GM18511 (cell line): ENCODE measurements around the gene CNTFR.

Source experiments
- ATAC-seq: cut with Tn5 transposase; IDR thresholded peaks from one replicate; pipeline ENCODE4 v1.9.1; 2021; ENCODE audit warnings: mild to moderate bottlenecking, moderate library complexity; ENCODE audit not compliant: unreplicated experiment

CNTFR gene

DNA sequence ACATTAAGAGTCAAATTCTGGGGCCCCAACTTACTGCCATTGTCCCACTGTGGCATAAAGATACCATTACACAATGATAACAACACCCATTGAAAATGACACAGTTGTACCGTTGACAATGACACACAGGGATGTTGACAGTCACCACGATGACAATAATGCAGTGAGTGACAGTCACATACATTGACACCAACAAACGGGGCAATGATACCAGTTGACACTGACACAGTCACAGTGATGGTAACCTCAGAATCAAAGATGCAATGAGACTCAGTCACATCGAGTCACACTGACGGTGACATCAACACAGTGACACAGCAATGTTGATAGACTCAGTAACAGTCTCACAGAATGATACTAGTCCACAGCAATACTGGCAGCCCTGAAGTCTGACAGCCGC is 16.9 kb downstream of the CNTFR start:
- ATAC-seq, result no peak

GRCh38 chr9:34572092-34572491 is 17.4 kb downstream of the CNTFR start:
- no peak for ATAC-seq

DNA sequence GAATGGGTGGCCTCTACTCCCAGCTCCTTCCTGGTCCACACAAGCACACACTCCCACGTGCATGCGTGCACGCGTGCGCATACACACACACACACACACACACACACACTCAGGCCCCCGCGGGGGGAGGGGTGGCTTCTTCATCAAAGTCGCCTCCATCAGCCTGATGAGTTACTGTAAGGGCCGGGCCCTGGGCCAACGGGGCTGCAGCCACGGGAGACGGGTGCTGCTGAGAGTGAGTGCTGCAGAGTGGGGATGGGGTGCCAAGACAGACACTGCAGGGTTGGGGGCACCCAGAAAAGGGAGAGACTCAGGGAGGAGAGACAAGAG is 18.1 kb downstream of the CNTFR start:
- no peak for ATAC-seq

- no peak for ATAC-seq
These were observed 18.6 kb downstream of the CNTFR start for GRCh38 chr9:34570809-34571480.

DNA sequence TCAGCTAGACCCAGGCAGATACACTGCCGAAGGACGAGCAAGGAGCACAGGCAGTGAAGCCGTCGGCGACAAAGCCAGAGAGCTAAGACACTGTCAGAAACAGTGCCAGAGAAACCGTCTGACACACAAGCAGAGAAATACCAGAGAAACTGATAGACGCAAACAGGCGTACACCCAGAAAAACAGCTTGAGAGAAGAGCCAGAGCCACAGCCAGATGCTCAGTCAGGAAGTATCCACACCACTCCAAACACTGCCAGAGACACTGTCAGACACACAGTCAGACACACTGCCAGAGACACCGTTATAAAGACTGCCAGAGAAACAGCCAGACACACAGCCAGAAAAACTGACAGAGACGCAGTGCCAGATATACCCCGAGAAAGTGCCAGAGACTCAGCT is 19.1 kb downstream of the CNTFR start:
- ATAC-seq, result no peak

GRCh38 chr9:34568774-34569173 is 20.8 kb downstream of the CNTFR start:
- no peak for ATAC-seq

GRCh38 chr9:34568133-34568532 is 21.4 kb downstream of the CNTFR start:
- ATAC-seq, result no peak

DNA sequence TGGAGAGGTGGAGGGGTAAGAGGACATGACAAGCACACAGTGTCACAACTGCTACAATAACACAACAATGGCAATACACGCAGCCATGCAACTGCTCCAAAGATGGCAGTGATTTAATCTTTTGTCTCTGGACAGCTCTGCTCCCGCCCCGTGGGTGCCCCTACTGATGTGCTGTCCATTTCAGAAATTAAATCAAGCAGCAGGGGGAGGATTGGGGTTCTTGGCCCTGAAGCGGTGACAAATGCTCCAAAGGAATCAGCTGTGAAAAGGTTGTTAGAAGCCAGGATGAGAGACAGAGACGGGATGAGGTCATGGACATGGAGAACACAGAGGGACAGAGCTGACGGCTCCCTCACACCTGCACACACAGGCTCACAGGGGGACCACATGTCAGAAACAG is 22.6 kb downstream of the CNTFR start:
- no peak for ATAC-seq

- ATAC-seq, result no peak
These were observed 23.2 kb downstream of the CNTFR start for GRCh38 chr9:34566322-34566721.

DNA sequence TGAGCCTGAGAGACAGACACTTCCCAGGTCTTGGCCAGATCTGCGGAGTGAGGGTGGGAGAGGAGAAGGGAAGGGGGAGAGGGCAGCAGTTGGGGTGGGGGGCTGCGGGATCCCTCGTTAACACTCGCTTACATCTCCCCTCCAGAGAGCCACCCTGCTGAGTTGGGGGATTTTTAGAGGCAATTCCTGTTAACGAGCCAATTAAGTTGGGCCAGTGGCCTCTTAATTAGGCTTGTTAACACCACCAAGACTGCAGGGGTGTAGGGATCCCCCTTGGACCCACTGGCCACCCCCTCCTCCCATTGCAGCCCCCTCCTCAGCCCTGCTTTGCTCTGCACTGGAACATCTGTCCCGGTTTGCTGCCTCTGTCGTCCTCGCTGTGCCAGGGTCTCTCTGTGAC is 23.7 kb downstream of the CNTFR start:
- no peak for ATAC-seq

GRCh38 chr9:34564617-34565016 is 24.9 kb downstream of the CNTFR start:
- no peak for ATAC-seq

DNA sequence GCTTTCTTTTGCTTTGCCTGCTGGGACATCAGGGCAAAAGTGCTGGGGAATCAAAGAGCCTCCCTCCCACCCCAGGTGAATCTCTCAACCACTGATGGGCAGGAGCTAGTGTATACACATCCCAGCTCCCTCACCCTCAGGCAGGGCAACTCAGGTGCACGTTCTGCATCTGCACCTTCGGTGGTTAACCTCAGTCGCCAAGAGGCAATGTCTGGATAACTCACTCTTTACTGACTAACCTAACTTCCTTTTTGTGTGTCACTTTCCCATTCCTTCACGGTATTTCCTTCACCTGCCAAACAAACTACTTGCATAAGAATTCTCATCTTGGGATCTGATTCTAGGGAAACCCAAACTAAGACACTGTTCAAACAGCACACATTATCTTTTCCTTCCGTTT is 26.3 kb downstream of the CNTFR start:
- ATAC-seq, result no peak

- no peak for ATAC-seq
These were observed 27.3 kb downstream of the CNTFR start for GRCh38 chr9:34562135-34562745.

DNA sequence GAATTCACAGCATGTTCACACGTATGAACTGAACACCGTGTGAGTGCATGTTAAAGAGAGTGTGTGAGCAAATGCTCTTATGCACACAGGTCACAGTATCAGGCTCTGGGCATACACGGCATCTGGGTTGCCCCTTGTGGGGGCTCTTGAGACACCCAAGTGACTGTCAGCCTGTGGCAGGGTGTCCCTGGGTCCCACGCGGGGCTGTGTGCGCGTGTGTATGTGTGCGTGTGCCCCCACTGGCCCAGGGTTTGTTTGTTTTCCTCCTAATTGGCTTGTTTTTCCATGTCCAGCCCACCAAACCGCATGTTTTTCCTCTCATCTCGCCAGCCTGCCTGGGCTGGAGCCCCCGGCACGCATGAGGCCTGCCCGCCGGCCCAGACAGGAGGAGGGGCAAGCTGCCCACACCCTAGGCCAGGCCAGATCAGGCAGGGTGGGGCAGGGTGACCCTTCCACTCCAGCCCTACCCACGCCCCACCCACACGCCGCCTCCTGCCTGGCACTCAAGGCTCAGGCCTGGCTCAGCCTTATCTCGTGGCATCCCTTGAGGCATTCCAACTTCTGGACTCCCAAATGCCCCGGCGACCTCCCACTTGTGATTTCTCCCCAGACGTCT is 28.8 kb downstream of the CNTFR start:
- ATAC-seq, result no peak

DNA sequence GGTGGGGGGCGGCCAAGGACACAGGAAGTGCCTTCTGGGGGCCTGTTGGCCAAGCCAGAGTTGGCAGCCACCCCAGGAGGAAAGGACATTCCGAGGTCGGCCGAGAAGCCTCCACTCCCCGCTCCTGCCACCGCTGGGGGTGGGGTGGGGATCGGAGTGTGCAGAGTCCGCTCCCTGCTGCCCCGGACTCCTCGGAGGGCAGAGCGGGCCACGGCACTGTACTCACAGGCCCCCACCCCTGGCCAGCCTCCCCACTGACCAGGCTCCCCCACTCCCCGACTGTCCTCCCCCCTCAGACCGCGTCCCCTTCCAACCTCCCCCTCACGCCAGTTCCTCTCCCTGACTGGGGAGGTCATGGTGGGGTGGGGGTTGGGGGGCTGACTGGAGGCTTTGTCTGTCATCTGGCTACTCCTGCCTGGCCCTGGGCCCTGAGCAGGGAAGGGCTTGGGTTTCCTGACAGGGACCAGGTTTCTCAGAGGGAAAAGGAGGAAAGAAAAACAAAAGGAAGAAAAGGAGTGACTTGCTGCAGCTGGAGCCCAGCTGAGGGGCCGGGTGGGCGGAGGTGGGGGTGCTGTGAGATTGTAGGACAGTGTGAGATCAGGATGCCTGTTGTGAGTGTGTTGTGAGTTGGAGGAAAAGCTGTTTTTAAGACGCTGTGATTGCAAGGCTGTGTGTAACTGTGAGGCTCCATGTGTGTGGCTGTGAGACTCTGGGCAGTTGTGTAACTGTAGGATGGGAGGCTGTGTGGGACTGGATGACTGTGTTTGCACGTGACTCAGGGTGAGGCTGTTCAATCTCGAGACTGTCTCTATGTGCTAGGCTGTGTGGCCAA is 29.7 kb downstream of the CNTFR start:
- no peak for ATAC-seq

DNA sequence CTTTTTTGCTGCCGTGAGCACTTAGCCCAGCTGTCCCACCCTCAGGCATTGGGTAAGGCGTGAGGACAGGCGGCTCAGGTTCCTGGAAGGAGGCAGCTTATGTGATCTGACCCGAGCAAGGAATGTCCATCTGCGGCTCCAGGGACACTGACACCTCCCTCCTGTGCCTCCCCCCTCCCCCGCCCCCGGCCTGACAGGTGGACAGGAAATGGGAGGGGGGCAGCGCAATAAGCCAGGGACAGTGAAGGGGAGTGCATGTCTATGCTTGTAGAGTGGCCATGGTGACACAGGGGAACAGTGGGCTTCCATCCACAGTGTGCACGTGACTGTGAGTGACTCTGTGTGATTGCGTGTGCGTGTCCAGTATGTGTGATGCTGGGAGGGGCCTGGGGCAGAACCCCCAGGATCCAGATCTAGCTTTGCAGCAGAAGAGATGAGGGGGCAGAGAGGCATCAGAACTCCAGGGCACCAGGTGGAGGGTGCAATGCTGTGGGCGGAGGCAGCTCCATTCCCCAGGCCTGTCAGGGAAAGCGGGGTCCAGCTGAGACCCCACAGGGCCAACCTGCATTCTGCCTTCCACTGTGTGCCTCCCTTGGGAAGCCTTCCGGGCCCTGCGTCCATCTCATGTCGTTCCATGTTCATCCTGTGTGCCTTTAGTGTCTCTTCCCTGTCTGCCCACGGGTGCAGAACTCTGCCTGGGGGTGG is 30.5 kb downstream of the CNTFR start:
- ATAC-seq, result no peak

GRCh38 chr9:34558364-34558763 is 31.2 kb downstream of the CNTFR start:
- no peak for ATAC-seq

- ATAC-seq, result no peak
These were observed 31.9 kb downstream of the CNTFR start for GRCh38 chr9:34557426-34558321.

DNA sequence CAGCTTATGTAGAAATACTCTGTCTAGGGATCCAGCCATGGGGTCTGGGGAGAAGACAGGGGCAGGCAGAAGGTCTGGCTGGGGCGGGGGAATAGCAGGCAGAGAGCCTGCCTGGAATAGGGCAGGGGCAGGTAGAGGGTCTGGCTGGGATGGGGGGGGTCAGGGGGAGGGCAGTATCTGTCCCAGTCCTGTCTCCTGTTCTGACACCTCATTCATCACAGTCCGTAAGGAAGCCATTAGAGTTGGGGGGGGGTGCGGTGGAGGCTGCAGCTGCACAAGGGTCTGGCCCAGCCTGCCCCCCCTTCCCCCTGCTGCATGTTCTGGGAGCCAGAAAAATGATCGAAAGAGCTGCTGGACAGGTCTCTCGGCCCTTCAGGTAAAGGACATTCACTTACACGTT is 32.6 kb downstream of the CNTFR start:
- no peak for ATAC-seq

- ATAC-seq, result no peak
These were observed 33.5 kb downstream of the CNTFR start for GRCh38 chr9:34555936-34556525.
